Measurements from ENCODE around the gene MRPS18A. TPM values are rescaled to one million over a fixed set of nuclear protein-coding genes. Genes with fewer than 3 reads are reported as not detected.
"Not testable (repeated sequence)": the region's sequence is repeated elsewhere in the genome, so short reads cannot be mapped to it uniquely, and the experiment has no call there.

Gene MRPS18A
- total RNA-seq, 2 experiments from 2014 or later, result 41.0 to 47.4 TPM

- CTCF ChIA-PET, result no interaction called here
- Mint-ChIP-seq H3K27me3 (peaks cover 70% of the 10 kb centered on the region), H3K27ac (no peak overlapping the region), H3K4me3 (no peak overlapping the region), H3K4me1 (peaks cover 11% of the 10 kb centered on the region), H3K36me3 (no peaks in the 10 kb centered on the region), H3K9me3 (ENCODE audit: low read depth) (no peaks in the 10 kb centered on the region)
- ATAC-seq (no peak), DNase-seq (no peak)
Observed at GRCh38 chr6:43702171-43702533, 14.6 kb upstream of the MRPS18A start.

- CTCF ChIA-PET, result interaction anchor here (1.3 kb wide), 1 partner anchor 33 kb away, joined by 3 read pairs; no protein-coding TSS in a partner anchor
- H3K36me3 Mint-ChIP-seq; DNase-seq; H3K4me1 Mint-ChIP-seq; H3K27ac Mint-ChIP-seq; ATAC-seq; H3K4me3 Mint-ChIP-seq; H3K9me3 Mint-ChIP-seq (ENCODE audit: low read depth): not testable (repeated sequence)
- peaks cover 61% of the 10 kb centered on the region for H3K27me3 Mint-ChIP-seq
Observed at GRCh38 chr6:43700939-43701560, 13.5 kb upstream of the MRPS18A start.

GRCh38 chr6:43699564-43700186 lies 12.1 kb upstream of the MRPS18A start:
- Mint-ChIP-seq H3K36me3 (no peaks in the 10 kb centered on the region), H3K4me1 (no peaks in the 10 kb centered on the region), H3K27me3 (peaks cover 50% of the 10 kb centered on the region), H3K4me3 (no peak overlapping the region), H3K27ac (no peak overlapping the region), H3K9me3 (ENCODE audit: low read depth) (no peaks in the 10 kb centered on the region)
- DNase-seq (no peak), ATAC-seq (no peak)
- CTCF ChIA-PET, result interaction anchor here (1.3 kb wide), 1 partner anchor 375 kb away, joined by 3 read pairs; no protein-coding TSS in a partner anchor

DNA sequence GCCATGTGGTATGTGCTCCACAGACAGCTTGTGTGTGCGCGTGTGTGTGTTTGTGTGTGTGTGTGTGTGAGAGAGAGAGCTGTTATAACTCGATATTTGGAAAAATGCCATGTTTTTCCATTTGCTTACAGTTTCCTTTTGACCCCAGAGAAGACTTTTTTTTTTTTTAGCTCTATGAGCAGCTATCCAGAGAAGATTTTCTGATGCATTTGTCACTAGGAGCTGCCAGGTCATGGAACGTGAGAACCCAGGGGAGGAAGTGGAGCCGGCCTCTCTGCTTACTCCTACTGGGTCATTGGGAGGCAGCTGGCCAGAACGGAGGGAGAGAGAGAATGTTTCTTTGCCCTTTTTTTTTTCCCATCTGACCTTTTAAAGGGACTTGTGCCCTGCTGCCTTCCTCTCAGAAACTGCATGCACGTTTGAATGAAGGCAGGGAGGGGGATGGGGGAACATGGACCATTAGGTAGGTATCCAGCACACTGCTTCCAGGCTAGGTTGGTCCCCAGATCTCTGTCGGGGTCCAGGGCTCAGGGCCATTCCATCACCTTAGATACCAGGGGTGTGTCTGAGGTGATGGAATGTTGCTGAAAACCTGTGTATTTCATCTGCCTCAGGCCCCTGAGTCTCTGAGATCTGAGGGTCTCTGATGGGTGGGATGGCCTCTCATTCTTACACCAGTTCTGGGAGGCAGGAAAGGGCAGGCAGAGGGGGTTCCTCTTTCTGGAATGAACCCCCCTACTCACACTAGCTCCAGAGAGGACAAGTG lies 11.2 kb upstream of the MRPS18A start:
- ATAC-seq (no peak), DNase-seq (no peak)
- Mint-ChIP-seq H3K4me1 (no peaks in the 10 kb centered on the region), H3K36me3 (no peaks in the 10 kb centered on the region), H3K27ac (no peak overlapping the region), H3K4me3 (no peak overlapping the region), H3K27me3 (peaks cover 45% of the 10 kb centered on the region), H3K9me3 (ENCODE audit: low read depth) (no peaks in the 10 kb centered on the region)
- CTCF ChIA-PET, result no interaction called here

DNA sequence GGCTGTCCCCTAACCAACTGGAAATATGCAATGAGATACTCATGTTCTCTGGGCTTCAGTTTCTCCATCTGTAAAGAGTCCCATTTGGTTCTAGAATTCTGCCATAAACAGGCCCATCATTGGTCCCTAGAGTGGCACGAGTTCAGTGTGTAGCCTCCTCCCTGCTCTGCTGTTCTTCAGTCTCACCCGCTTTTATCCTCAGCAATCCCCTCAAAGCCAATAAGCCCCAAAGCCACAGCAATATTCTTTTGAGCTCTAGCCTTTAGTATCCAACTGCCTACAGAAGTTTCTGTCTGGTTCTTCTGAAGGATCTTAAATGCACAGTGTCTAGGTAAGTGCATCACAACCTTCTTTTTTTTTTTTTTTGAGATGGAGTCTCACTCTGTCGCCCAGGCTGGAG lies 9.8 kb upstream of the MRPS18A start:
- Mint-ChIP-seq H3K27me3 (peaks cover 33% of the 10 kb centered on the region), H3K27ac (no peak overlapping the region), H3K36me3 (no peaks in the 10 kb centered on the region), H3K9me3 (ENCODE audit: low read depth) (no peaks in the 10 kb centered on the region), H3K4me3 (no peak overlapping the region), H3K4me1 (no peaks in the 10 kb centered on the region)
- CTCF ChIA-PET, result no interaction called here
- ATAC-seq (no peak), DNase-seq (no peak)

DNA sequence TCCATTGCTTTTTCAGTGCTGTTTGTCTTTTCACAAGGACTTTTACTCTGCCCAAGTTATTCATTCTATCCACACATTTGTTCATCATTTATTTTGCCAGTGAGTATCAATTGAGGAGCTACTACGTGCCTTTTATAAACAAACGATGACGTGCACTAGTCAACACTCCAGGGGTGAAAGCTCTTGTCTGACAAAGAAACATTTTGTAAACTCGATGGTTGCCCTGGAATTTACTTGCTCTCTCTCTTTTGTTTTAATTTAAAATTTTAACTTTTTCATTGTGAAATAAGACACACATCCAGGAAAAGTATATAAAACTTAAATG lies 8.3 kb upstream of the MRPS18A start:
- Mint-ChIP-seq H3K27me3 (peaks cover 20% of the 10 kb centered on the region), H3K27ac (no peak overlapping the region), H3K9me3 (ENCODE audit: low read depth) (no peaks in the 10 kb centered on the region), H3K4me1 (no peaks in the 10 kb centered on the region), H3K36me3 (no peaks in the 10 kb centered on the region), H3K4me3 (no peak overlapping the region)
- ATAC-seq, result no peak
- no peak for DNase-seq
- CTCF ChIA-PET, result interaction anchor here (1.1 kb wide), 1 partner anchor 8 kb away, joined by 5 read pairs; the partner anchor contains the start of gene MRPS18A

GRCh38 chr6:43695215-43695966 lies 7.8 kb upstream of the MRPS18A start:
- Mint-ChIP-seq H3K4me1 (no peaks in the 10 kb centered on the region), H3K9me3 (ENCODE audit: low read depth) (no peaks in the 10 kb centered on the region), H3K4me3 (no peak overlapping the region), H3K27me3 (peaks cover 20% of the 10 kb centered on the region), H3K27ac (no peak overlapping the region), H3K36me3 (no peaks in the 10 kb centered on the region)
- no peak for DNase-seq
- CTCF ChIA-PET, result no interaction called here
- no peak for ATAC-seq

GRCh38 chr6:43689421-43689820 lies 1.8 kb upstream of the MRPS18A start:
- DNase-seq, result no peak
- Mint-ChIP-seq H3K9me3 (ENCODE audit: low read depth) (no peaks in the 10 kb centered on the region), H3K27ac (no peak overlapping the region), H3K4me3 (no peak overlapping the region), H3K4me1 (peaks cover 28% of the 10 kb centered on the region), H3K36me3 (no peaks in the 10 kb centered on the region), H3K27me3 (no peaks in the 10 kb centered on the region)
- no peak for ATAC-seq
- CTCF ChIA-PET, result interaction anchor here (0.9 to 2.3 kb wide), 4 partner anchors 14 to 70 kb away, joined by 3 to 10 read pairs (median 4); no protein-coding TSS in a partner anchor

GRCh38 chr6:43687079-43687436 lies 533 bp downstream of the MRPS18A start:
- ATAC-seq (peak; percentile 12), DNase-seq (no peak)
- Mint-ChIP-seq H3K4me1 (peaks cover 38% of the 10 kb centered on the region), H3K27me3 (no peaks in the 10 kb centered on the region), H3K4me3 (peak overlapping the region; percentile 89), H3K9me3 (ENCODE audit: low read depth) (no peaks in the 10 kb centered on the region), H3K36me3 (peaks cover 7% of the 10 kb centered on the region), H3K27ac (peak overlapping the region; percentile 92)
- CTCF ChIA-PET, result interaction anchor here (0.9 to 2.4 kb wide), 4 partner anchors 19 to 392 kb away, joined by 3 to 10 read pairs (median 5); partner anchors contain the start of gene VEGFA

GRCh38 chr6:43683708-43684455 lies 3.7 kb downstream of the MRPS18A start:
- ATAC-seq, result no peak
- peaks cover 38% of the 10 kb centered on the region for H3K4me1 Mint-ChIP-seq
- CTCF ChIA-PET, result interaction anchor here (0.8 kb wide), 1 partner anchor 16 kb away, joined by 4 read pairs; no protein-coding TSS in a partner anchor
- no peak for DNase-seq
- H3K36me3 Mint-ChIP-seq, result peaks cover 17% of the 10 kb centered on the region
- H3K27me3 Mint-ChIP-seq, result no peaks in the 10 kb centered on the region
- H3K9me3 Mint-ChIP-seq (ENCODE audit: low read depth), result no peaks in the 10 kb centered on the region
- no peak overlapping the region for H3K27ac Mint-ChIP-seq
- H3K4me3 Mint-ChIP-seq, result no peak overlapping the region

GRCh38 chr6:43682724-43683429 lies 4.7 kb downstream of the MRPS18A start:
- CTCF ChIA-PET, result interaction anchor here (0.8 kb wide), 1 partner anchor 15 kb away, joined by 4 read pairs; no protein-coding TSS in a partner anchor
- Mint-ChIP-seq H3K9me3 (ENCODE audit: low read depth) (no peaks in the 10 kb centered on the region), H3K27me3 (no peaks in the 10 kb centered on the region), H3K36me3 (peaks cover 24% of the 10 kb centered on the region), H3K4me3 (no peak overlapping the region), H3K27ac (peak overlapping the region; percentile 45), H3K4me1 (peaks cover 35% of the 10 kb centered on the region)
- DNase-seq (no peak), ATAC-seq (no peak)

GRCh38 chr6:43681303-43681702 lies 6.3 kb downstream of the MRPS18A start:
- Mint-ChIP-seq H3K27me3 (no peaks in the 10 kb centered on the region), H3K27ac (no peak overlapping the region), H3K36me3 (peaks cover 29% of the 10 kb centered on the region), H3K4me1 (peaks cover 25% of the 10 kb centered on the region), H3K9me3 (ENCODE audit: low read depth) (no peaks in the 10 kb centered on the region), H3K4me3 (no peak overlapping the region)
- CTCF ChIA-PET, result interaction anchor here (1.1 to 1.7 kb wide), 3 partner anchors 12 to 25 kb away, joined by 4 to 11 read pairs (median 4); no protein-coding TSS in a partner anchor
- ATAC-seq (no peak), DNase-seq (no peak)

Data from activated CD8-positive, alpha-beta memory T cell treated with anti-CD3 and anti-CD28 coated beads, Interleukin-2, amount 10 ng/mL, durations not matched to agents 7 days and 5 days (primary cell).